ENCODE results near the gene SPACA7. TPM values are rescaled to one million over a fixed set of nuclear protein-coding genes. Genes with fewer than 3 reads are reported as not detected.
"Not testable (repeated sequence)": the region's sequence is repeated elsewhere in the genome, so short reads cannot be mapped to it uniquely, and the experiment has no call there.

Gene SPACA7
- total RNA-seq, 4 donors from 2014 or later = not detected

- no peak overlapping the region for H3K4me3 ChIP-seq
- no peak for DNase-seq
- H3K9me3 ChIP-seq = peaks cover 0 to 8% (median 2%) of the 10 kb centered on the region in 4 donors
- TF ChIP-seq, protein P1, sequence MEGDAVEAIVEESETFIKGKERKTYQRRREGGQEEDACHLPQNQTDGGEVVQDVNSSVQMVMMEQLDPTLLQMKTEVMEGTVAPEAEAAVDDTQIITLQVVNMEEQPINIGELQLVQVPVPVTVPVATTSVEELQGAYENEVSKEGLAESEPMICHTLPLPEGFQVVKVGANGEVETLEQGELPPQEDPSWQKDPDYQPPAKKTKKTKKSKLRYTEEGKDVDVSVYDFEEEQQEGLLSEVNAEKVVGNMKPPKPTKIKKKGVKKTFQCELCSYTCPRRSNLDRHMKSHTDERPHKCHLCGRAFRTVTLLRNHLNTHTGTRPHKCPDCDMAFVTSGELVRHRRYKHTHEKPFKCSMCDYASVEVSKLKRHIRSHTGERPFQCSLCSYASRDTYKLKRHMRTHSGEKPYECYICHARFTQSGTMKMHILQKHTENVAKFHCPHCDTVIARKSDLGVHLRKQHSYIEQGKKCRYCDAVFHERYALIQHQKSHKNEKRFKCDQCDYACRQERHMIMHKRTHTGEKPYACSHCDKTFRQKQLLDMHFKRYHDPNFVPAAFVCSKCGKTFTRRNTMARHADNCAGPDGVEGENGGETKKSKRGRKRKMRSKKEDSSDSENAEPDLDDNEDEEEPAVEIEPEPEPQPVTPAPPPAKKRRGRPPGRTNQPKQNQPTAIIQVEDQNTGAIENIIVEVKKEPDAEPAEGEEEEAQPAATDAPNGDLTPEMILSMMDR (IDR thresholded peaks at IDR 0.05) = no peak
- no peak for TF ChIP-seq POLR2A (IDR thresholded peaks at IDR 0.05)
- no peak overlapping the region for H3K27ac ChIP-seq
- H3K27me3 ChIP-seq = no peaks in the 10 kb centered on the region
- H3K36me3 ChIP-seq = no peaks in the 10 kb centered on the region
- no peaks in the 10 kb centered on the region for H3K4me1 ChIP-seq
Observed at GRCh38 chr13:112370311-112370710, 5.8 kb upstream of the SPACA7 start.

DNA sequence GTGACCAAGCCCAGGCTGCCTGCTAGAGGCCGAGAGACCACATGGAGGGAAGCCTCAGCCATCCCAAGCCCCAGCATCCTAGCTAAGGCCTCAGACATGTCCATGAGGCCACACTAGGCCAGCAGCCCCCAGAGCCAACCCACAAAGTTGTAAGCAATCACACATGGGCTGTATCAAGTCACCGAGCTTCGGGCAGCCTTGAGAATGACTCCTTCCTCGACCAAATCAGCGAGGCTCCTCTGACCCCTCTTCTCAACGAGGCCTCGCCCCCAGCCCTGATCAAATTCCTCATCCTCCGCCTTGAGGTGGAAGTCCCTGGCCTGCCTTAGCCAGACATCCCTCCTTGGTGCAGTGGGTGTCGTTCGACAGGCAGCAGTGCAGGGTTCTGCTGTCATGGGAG is 1.9 kb upstream of the SPACA7 start:
- no peak overlapping the region for H3K4me3 ChIP-seq
- no peak for TF ChIP-seq POLR2A (IDR thresholded peaks at IDR 0.05)
- TF ChIP-seq, protein P1 (IDR thresholded peaks at IDR 0.05) = no peak
- H3K9me3 ChIP-seq = no peaks in the 10 kb centered on the region
- DNase-seq = no peak
- no peaks in the 10 kb centered on the region for H3K4me1 ChIP-seq
- H3K27ac ChIP-seq = no peak overlapping the region
- H3K27me3 ChIP-seq = no peaks in the 10 kb centered on the region
- no peaks in the 10 kb centered on the region for H3K36me3 ChIP-seq

GRCh38 chr13:112391746-112392145 is 15.6 kb downstream of the SPACA7 start:
- Histone ChIP-seq H3K36me3 (no peaks in the 10 kb centered on the region), H3K4me3 (no peak overlapping the region), H3K27ac (no peak overlapping the region), H3K9me3 (no peaks in the 10 kb centered on the region), H3K4me1 (no peaks in the 10 kb centered on the region), H3K27me3 (no peaks in the 10 kb centered on the region)
- no peak for DNase-seq
- TF ChIP-seq, protein P1 (IDR thresholded peaks at IDR 0.05) = no peak

DNA sequence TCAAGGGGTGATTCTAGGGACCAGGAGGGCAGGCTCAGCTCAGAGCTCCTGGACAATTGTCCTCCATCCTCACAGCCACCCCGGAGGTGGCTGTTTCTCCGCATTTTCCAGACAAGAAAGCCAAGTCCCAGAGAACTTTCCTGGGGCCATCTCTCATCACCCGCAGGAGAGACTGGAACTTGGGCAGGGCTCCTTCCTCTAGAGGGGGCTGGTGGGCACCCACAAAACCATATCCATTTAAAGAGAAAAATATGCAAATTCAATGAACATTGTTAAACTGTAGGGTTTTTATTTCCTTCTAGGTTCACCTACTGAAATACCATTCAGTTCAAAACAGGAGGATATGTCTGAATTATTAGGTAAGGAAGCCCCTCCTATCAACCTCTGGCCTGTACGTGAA is 16.6 kb downstream of the SPACA7 start:
- H3K4me1 ChIP-seq = no peaks in the 10 kb centered on the region
- no peaks in the 10 kb centered on the region for H3K9me3 ChIP-seq
- no peak overlapping the region for H3K27ac ChIP-seq
- no peaks in the 10 kb centered on the region for H3K27me3 ChIP-seq
- no peak for DNase-seq
- no peaks in the 10 kb centered on the region for H3K36me3 ChIP-seq
- TF ChIP-seq, protein P1 (IDR thresholded peaks at IDR 0.05) = no peak
- TF ChIP-seq POLR2A (IDR thresholded peaks at IDR 0.05) = no peak
- H3K4me3 ChIP-seq = no peak overlapping the region

- not testable (repeated sequence) for H3K27ac ChIP-seq, H3K4me1 ChIP-seq, H3K9me3 ChIP-seq, H3K36me3 ChIP-seq, H3K27me3 ChIP-seq, DNase-seq, H3K4me3 ChIP-seq
Observed at GRCh38 chr13:112395022-112395421, 18.9 kb downstream of the SPACA7 start.

- not testable (repeated sequence) for H3K9me3 ChIP-seq, H3K4me1 ChIP-seq, H3K4me3 ChIP-seq, H3K27me3 ChIP-seq, H3K27ac ChIP-seq, DNase-seq, H3K36me3 ChIP-seq
Observed at GRCh38 chr13:112395941-112396340, 19.8 kb downstream of the SPACA7 start.

DNA sequence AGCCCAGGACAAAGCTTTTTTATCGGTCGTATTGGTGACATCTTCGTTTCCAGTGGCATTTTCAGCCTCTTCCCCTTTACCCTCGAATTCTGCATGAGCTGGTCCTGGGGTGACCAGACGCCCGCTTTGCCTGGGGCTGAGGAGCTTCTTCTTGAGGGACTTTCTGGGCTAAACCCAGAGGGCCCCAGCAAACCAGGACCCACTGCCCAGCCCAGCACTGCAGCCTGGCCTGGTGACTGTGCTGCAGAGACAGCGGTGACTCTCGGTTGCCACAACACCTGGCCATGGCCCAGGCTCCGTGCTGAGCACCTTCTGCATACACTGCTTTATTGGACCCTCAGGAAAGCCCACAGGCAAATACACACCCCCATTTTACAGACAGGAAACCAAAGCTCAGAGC is 21.0 kb downstream of the SPACA7 start:
- H3K4me1 ChIP-seq = no peaks in the 10 kb centered on the region
- no peak for TF ChIP-seq POLR2A (IDR thresholded peaks at IDR 0.05)
- TF ChIP-seq, protein P1 (IDR thresholded peaks at IDR 0.05) = no peak
- no peak for DNase-seq

DNA sequence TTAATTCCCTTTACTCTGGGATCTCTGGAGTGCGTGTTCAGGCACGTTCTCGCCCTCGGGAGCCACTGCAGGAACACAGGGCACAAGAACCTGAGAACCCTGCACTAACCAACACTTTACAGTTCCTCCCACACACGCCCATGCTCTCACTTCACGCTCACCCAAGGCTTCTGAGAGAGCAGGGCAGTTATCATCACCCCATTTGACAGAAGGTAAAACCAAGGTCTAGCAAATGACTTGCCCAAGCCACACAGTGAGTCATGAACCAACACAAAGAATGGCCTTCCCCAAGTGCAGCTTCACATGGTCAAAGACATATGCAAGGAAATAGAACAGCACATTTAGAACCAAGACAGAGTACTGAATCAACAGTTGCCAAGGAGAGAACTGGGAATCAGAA is 22.2 kb downstream of the SPACA7 start:
- not testable (repeated sequence) for H3K4me3 ChIP-seq, H3K4me1 ChIP-seq, H3K9me3 ChIP-seq, H3K27ac ChIP-seq, H3K27me3 ChIP-seq, H3K36me3 ChIP-seq, DNase-seq

More for the DNA sequence above, 21.0 kb downstream of the SPACA7 start:
- Histone ChIP-seq H3K9me3 (no peaks in the 10 kb centered on the region), H3K36me3 (no peaks in the 10 kb centered on the region), H3K4me3 (no peak overlapping the region), H3K27ac (no peak overlapping the region), H3K27me3 (no peaks in the 10 kb centered on the region)

DNA sequence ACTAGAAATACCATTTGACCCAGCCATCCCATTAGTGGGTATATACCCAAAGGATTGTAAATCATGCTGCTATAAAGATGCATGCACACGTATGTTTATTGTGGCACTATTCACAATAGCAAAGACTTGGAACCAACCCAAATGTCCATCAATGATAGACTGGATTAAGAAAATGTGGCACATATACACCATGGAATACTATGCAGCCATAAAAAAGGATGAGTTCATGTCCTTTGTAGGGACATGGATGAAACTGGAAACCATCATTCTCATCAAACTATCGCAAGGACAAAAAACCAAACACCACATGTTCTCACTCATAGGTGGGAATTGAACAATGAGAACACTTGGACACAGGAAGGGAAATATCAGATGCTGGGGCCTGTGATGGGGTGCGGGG is 33.7 kb downstream of the SPACA7 start:
- H3K27me3 ChIP-seq, H3K9me3 ChIP-seq, H3K36me3 ChIP-seq, H3K27ac ChIP-seq, H3K4me1 ChIP-seq, H3K4me3 ChIP-seq, DNase-seq: not testable (repeated sequence)
